ENCODE measurements around the gene HTR7.

DNA sequence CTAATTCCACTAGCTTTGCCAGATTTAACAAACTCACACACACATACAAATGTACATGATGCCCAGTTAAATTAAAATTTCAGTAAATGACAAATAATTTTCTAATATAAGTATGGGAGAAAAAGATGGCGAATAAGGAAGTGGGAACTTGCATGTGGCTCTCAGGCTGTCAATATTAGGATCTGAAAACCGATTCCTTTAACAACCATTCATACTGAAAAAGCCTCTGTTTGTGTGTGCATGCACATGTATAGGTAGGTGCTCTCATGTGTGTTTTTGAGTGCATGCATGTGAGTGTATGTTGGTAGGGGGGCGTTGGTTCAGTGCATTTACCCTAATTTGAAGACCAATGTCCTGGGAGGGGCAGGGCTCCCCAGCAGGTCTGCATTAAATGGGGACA is 125.3 kb downstream of the HTR7 start:
- TF ChIP-seq TAF1 (IDR thresholded peaks at IDR 0.05; ENCODE audit: borderline replicate concordance, insufficient read depth, low read length): no peak
- TF ChIP-seq, protein P1, sequence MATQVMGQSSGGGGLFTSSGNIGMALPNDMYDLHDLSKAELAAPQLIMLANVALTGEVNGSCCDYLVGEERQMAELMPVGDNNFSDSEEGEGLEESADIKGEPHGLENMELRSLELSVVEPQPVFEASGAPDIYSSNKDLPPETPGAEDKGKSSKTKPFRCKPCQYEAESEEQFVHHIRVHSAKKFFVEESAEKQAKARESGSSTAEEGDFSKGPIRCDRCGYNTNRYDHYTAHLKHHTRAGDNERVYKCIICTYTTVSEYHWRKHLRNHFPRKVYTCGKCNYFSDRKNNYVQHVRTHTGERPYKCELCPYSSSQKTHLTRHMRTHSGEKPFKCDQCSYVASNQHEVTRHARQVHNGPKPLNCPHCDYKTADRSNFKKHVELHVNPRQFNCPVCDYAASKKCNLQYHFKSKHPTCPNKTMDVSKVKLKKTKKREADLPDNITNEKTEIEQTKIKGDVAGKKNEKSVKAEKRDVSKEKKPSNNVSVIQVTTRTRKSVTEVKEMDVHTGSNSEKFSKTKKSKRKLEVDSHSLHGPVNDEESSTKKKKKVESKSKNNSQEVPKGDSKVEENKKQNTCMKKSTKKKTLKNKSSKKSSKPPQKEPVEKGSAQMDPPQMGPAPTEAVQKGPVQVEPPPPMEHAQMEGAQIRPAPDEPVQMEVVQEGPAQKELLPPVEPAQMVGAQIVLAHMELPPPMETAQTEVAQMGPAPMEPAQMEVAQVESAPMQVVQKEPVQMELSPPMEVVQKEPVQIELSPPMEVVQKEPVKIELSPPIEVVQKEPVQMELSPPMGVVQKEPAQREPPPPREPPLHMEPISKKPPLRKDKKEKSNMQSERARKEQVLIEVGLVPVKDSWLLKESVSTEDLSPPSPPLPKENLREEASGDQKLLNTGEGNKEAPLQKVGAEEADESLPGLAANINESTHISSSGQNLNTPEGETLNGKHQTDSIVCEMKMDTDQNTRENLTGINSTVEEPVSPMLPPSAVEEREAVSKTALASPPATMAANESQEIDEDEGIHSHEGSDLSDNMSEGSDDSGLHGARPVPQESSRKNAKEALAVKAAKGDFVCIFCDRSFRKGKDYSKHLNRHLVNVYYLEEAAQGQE (IDR thresholded peaks at IDR 0.05; ENCODE audit: insufficient read depth in 1 of 2, low read depth in 2 of 2, low read length in 2 of 2): no peak
